ENCODE measurements around the gene CNOT1. TPM values are rescaled to one million over a fixed set of nuclear protein-coding genes. Genes with fewer than 3 reads are reported as not detected.
A peak's percentile ranks its signal among the peaks of the same experiment; 100 is the strongest.
"Not testable (repeated sequence)": the region's sequence is repeated elsewhere in the genome, so short reads cannot be mapped to it uniquely, and the experiment has no call there.

CNOT1 gene
- total RNA-seq, 1 experiment from 2014 or later, result 328 TPM

DNA sequence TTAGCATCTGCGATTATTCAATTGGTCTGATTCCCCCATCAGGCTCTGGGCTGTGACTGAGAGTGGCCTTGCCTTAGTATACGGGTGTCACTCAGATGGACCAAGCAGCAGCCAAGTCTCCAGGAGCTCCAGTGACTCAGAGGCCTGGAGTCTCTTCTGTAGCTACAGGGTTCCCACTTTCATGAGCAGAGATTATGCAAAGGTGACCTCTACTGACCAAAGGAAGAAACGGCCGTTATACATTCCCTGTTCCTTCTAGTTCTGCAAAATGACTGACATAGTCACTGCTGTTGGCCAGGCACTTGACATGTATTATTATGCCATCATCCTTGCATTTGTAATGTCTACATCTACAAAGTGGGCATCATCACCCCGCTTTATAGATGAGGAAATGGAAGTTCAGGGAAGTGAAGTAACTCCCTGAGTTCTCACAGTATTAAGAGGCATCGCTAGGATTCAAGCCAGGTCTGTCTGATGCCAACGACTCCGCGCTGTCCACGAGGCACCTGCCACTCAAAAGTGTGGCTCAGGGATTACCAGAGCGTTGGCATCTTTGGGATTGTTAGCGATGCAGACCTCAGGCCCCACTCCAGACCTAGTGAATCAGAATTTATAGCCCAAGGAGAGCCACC, 31.7 kb upstream of the CNOT1 start:
- Histone ChIP-seq H3K4me2 (ENCODE audit: insufficient read depth, insufficient read length, low read length) (no peak overlapping the region), H3K27ac (ENCODE audit: insufficient read length, low read depth, low read length) (no peak overlapping the region), H3K27me3 (ENCODE audit: insufficient read depth, low read length) (no peaks in the 10 kb centered on the region), H3K23ac (ENCODE audit: insufficient read length, low read depth, low read length) (no peak overlapping the region), H3K14ac (ENCODE audit: insufficient read depth, low read length) (no peak overlapping the region), H2BK20ac (ENCODE audit: low read depth, low read length, poor library complexity, severe bottlenecking) (no peak overlapping the region), H3K23me2 (ENCODE audit: insufficient read length, low read depth, low read length, poor library complexity, severe bottlenecking) (no peaks in the 10 kb centered on the region), H4K20me1 (ENCODE audit: control insufficient read depth, insufficient read depth, insufficient read length) (no peaks in the 10 kb centered on the region), H4K8ac (replicated peaks; ENCODE audit: insufficient read length, low read depth, low read length) (no peak overlapping the region), H3K79me1 (ENCODE audit: insufficient read depth, low read depth, low read length, poor library complexity, severe bottlenecking) (no peaks in the 10 kb centered on the region), H2BK12ac (ENCODE audit: insufficient read length, low read depth, low read length) (no peak overlapping the region), H2BK15ac (ENCODE audit: low read depth, low read length) (no peak overlapping the region), H4K5ac (ENCODE audit: insufficient read length, low read depth, low read length) (no peak overlapping the region), H3K18ac (ENCODE audit: insufficient read length, low read depth, low read length) (no peak overlapping the region), H2AFZ (ENCODE audit: low read length) (no peak overlapping the region), H2AK5ac (ENCODE audit: insufficient read length, low read length) (no peak overlapping the region), H3K56ac (ENCODE audit: insufficient read length, low read depth, low read length) (no peak overlapping the region), H3K9me3 (ENCODE audit: control insufficient read depth, low read depth, low read length) (no peaks in the 10 kb centered on the region), H3K9ac (ENCODE audit: extremely low read depth, insufficient read length, low read length) (no peak overlapping the region), H2BK5ac (ENCODE audit: insufficient read length, low read length) (no peak overlapping the region), H2BK120ac (ENCODE audit: low read depth, low read length, poor library complexity, severe bottlenecking) (no peak overlapping the region), H3K79me2 (ENCODE audit: insufficient read depth, low read length) (no peaks in the 10 kb centered on the region), H3T11ph (ENCODE audit: low read length) (no peak overlapping the region), H3K4ac (ENCODE audit: low read depth, low read length) (no peak overlapping the region), H3K4me1 (ENCODE audit: insufficient read depth, low read length) (no peaks in the 10 kb centered on the region), H4K91ac (ENCODE audit: insufficient read length, low read depth, low read length) (no peak overlapping the region)
- Mint-ChIP-seq H3K9me3 (no peaks in the 10 kb centered on the region; a peak in 1 of 5 replicates), H3K4me1 (peaks cover 2 to 3% of the 10 kb centered on the region in 2 experiments; a peak in 3 of 4 replicates), H3K36me3 (ENCODE audit: insufficient read depth in 1 of 3, low read depth in 3 of 3) (peaks cover 0 to 2% (median 1%) of the 10 kb centered on the region in 3 experiments; a peak in 5 of 7 replicates), H3K27ac (peak overlapping the region in 1 of 3 experiments; percentile 68; a peak in 1 of 7 replicates), H3K27me3 (ENCODE audit: low read depth) (peaks cover 1% of the 10 kb centered on the region; the same call in 1 of the 2 replicates), H3K4me3 (no peak overlapping the region)
- TF ChIP-seq CTCF (conservative IDR thresholded peaks at IDR 0.05), result peak; percentile 77
- no CpG with 5 or more reads among the region's 12 CpGs for WGBS (ENCODE audit: extremely low coverage, insufficient read length, low lambda C conversion rate)
- peak; percentile 63 for DNase-seq

DNA sequence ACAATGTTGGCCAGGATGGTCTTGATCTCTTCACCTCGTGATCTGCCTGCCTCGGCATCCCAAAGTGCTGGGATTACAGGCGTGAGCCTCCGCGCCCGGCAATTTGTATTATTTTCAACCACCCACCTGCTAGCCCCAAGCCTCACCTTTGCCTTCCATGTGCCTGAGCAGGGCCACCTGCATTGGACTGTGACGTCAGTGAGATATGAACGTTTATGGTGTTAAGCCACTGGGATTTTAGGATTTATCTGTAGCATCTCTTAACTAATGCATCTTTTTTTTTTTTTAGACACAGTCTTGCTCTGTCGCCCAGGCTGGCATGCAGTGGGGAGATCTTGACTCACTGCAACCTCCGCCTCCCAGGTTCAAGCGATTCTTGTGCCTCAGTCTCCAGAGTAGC, 30.3 kb upstream of the CNOT1 start:
- no CpG with 5 or more reads among the region's 11 CpGs for WGBS (ENCODE audit: extremely low coverage, insufficient read length, low lambda C conversion rate)
- H2AK5ac ChIP-seq (ENCODE audit: insufficient read length, low read length); H3K23me2 ChIP-seq (ENCODE audit: insufficient read length, low read depth, low read length, poor library complexity, severe bottlenecking): not testable (repeated sequence)

More for the DNA sequence above, 30.3 kb upstream of the CNOT1 start:
- not testable (repeated sequence) for H3T11ph ChIP-seq (ENCODE audit: low read length); H3K27ac ChIP-seq (ENCODE audit: insufficient read length, low read depth, low read length); H3K14ac ChIP-seq (ENCODE audit: insufficient read depth, low read length); H3K9me3 ChIP-seq (ENCODE audit: control insufficient read depth, low read depth, low read length); H3K18ac ChIP-seq (ENCODE audit: insufficient read length, low read depth, low read length); H2BK20ac ChIP-seq (ENCODE audit: low read depth, low read length, poor library complexity, severe bottlenecking); H3K79me1 ChIP-seq (ENCODE audit: insufficient read depth, low read depth, low read length, poor library complexity, severe bottlenecking); H3K4me2 ChIP-seq (ENCODE audit: insufficient read depth, insufficient read length, low read length); H3K4me1 ChIP-seq (ENCODE audit: insufficient read depth, low read length); H2BK12ac ChIP-seq (ENCODE audit: insufficient read length, low read depth, low read length); H3K56ac ChIP-seq (ENCODE audit: insufficient read length, low read depth, low read length); H4K5ac ChIP-seq (ENCODE audit: insufficient read length, low read depth, low read length); H3K27ac Mint-ChIP-seq; H2BK120ac ChIP-seq (ENCODE audit: low read depth, low read length, poor library complexity, severe bottlenecking); H3K4me3 Mint-ChIP-seq; H3K4ac ChIP-seq (ENCODE audit: low read depth, low read length); H4K8ac ChIP-seq (replicated peaks; ENCODE audit: insufficient read length, low read depth, low read length); H3K9me3 Mint-ChIP-seq; H4K91ac ChIP-seq (ENCODE audit: insufficient read length, low read depth, low read length); H3K23ac ChIP-seq (ENCODE audit: insufficient read length, low read depth, low read length); H3K4me1 Mint-ChIP-seq; H4K20me1 ChIP-seq (ENCODE audit: control insufficient read depth, insufficient read depth, insufficient read length); H3K79me2 ChIP-seq (ENCODE audit: insufficient read depth, low read length); H2AFZ ChIP-seq (ENCODE audit: low read length); DNase-seq; H3K9ac ChIP-seq (ENCODE audit: extremely low read depth, insufficient read length, low read length); H3K27me3 ChIP-seq (ENCODE audit: insufficient read depth, low read length); H3K36me3 Mint-ChIP-seq (ENCODE audit: insufficient read depth in 1 of 3, low read depth in 3 of 3); H3K27me3 Mint-ChIP-seq (ENCODE audit: low read depth); H2BK5ac ChIP-seq (ENCODE audit: insufficient read length, low read length); H2BK15ac ChIP-seq (ENCODE audit: low read depth, low read length)

Measured in H9 (cell line).